Hematopoietic multipotent progenitor cell treated with erythropoietin and hydrocortisone succinate and interleukin-3 and kit ligand, for 6 days (in vitro differentiated cells): ENCODE results near the gene GIMAP1.

Experiments used
- DNase-seq: peaks from one replicate; pipeline ENCODE4 v3.0.0-alpha.2; 2015

Gene GIMAP1

GRCh38 chr7:150722431-150722931 is 6.1 kb downstream of the GIMAP1 start:
- DNase-seq = no peak

- DNase-seq = no peak
Measured at GRCh38 chr7:150723467-150723866, 7.1 kb downstream of the GIMAP1 start.

GRCh38 chr7:150727381-150727780 is 11.0 kb downstream of the GIMAP1 start:
- no peak for DNase-seq

- no peak for DNase-seq
Measured at GRCh38 chr7:150728011-150728410, 11.6 kb downstream of the GIMAP1 start.

- DNase-seq = no peak
Measured at GRCh38 chr7:150728609-150729008, 12.2 kb downstream of the GIMAP1 start.

- DNase-seq = no peak
Measured at GRCh38 chr7:150731916-150732315, 15.5 kb downstream of the GIMAP1 start.

GRCh38 chr7:150732786-150733481 is 16.5 kb downstream of the GIMAP1 start:
- no peak for DNase-seq

GRCh38 chr7:150733482-150734095 is 17.2 kb downstream of the GIMAP1 start:
- DNase-seq = no peak

- DNase-seq = no peak
Measured at GRCh38 chr7:150734254-150734653, 17.8 kb downstream of the GIMAP1 start.

- no peak for DNase-seq
Measured at GRCh38 chr7:150735596-150736358, 19.4 kb downstream of the GIMAP1 start.

GRCh38 chr7:150736864-150737263 is 20.5 kb downstream of the GIMAP1 start:
- no peak for DNase-seq

GRCh38 chr7:150737265-150738055 is 21.0 kb downstream of the GIMAP1 start, which contains the start of gene GIMAP5:
TSS of gene GIMAP5 (plus strand) at chr7:150737418. CDS start at chr7:150740885, 3,467 bp downstream.
- DNase-seq = peak; percentile 11

- DNase-seq = peak; percentile 9
Measured at GRCh38 chr7:150738092-150738491, 21.7 kb downstream of the GIMAP1 start.

- no peak for DNase-seq
Measured at GRCh38 chr7:150738591-150739001, 22.2 kb downstream of the GIMAP1 start.

- peak; percentile 10 for DNase-seq
Measured at GRCh38 chr7:150739033-150739432, 22.6 kb downstream of the GIMAP1 start.

- DNase-seq = no peak
Measured at GRCh38 chr7:150740053-150740452, 23.6 kb downstream of the GIMAP1 start.

- DNase-seq = no peak
Measured at GRCh38 chr7:150742286-150742968, 26.0 kb downstream of the GIMAP1 start.

- DNase-seq = no peak
Measured at GRCh38 chr7:150744041-150744656, 27.7 kb downstream of the GIMAP1 start.

- no peak for DNase-seq
Measured at GRCh38 chr7:150745086-150745485, 28.7 kb downstream of the GIMAP1 start.

GRCh38 chr7:150745876-150746275 is 29.5 kb downstream of the GIMAP1 start:
- DNase-seq = no peak

- no peak for DNase-seq
Measured at GRCh38 chr7:150746921-150747320, 30.5 kb downstream of the GIMAP1 start.

GRCh38 chr7:150748376-150748775 is 32.0 kb downstream of the GIMAP1 start:
- DNase-seq = no peak
